Suprapubic skin (tissue), 4 donors: Measurements from ENCODE around the gene KCTD5.
"Not testable (repeated sequence)": the region's sequence is repeated elsewhere in the genome, so short reads cannot be mapped to it uniquely, and the experiment has no call there.

ENCODE experiments used
- POLR2A ChIP-seq, 2 donors: fragments of 450-650 bp; IDR thresholded peaks; one replicate each; pipeline ENCODE4 v1.6.1; 2017; ENCODE audit warnings: antibody characterized with exemption in 2 of 2, mild to moderate bottlenecking in 2 of 2, moderate library complexity in 2 of 2
- POLR2AphosphoS5 ChIP-seq, 3 donors: sonication (generic); formaldehyde crosslinking; IDR thresholded peaks; one replicate each; pipeline ENCODE4 v1.6.1; 2017; ENCODE audit warnings: antibody characterized with exemption in 3 of 3
- TF ChIP-seq, protein P1 (sequence below), 2 donors: fragments of 200-600 bp in 1 of 2; fragments of 450-650 bp in 1 of 2; sonication (generic) in 1 of 2; IDR thresholded peaks; one replicate each; pipeline ENCODE4 v1.5.1; 2016 to 2019; ENCODE audit warnings: antibody characterized with exemption in 2 of 2, mild to moderate bottlenecking in 1 of 2, moderate library complexity in 1 of 2

DNA sequence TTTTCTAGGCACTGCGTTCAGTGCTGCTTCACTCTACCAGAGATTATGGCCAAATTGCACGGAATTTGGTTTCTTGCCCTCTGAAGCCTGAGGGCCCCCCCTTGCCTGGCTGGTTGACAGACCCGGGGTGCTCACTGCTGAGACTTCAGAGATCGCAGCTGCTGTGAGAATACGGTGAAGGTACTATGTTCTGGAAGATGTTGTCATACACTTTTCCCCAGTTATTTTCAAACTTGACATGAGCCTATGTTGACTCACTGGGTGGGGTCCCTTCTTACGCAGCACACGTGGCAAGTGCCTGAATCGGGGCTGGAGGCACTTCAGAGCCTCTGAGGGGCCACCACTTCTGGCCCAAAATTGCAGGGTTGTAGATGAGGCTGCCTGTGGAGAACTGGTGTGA lies 2.0 kb upstream of the KCTD5 start:
- TF ChIP-seq POLR2A, POLR2AphosphoS5 (IDR thresholded peaks at IDR 0.05): not testable (repeated sequence)
- TF ChIP-seq, protein P1, sequence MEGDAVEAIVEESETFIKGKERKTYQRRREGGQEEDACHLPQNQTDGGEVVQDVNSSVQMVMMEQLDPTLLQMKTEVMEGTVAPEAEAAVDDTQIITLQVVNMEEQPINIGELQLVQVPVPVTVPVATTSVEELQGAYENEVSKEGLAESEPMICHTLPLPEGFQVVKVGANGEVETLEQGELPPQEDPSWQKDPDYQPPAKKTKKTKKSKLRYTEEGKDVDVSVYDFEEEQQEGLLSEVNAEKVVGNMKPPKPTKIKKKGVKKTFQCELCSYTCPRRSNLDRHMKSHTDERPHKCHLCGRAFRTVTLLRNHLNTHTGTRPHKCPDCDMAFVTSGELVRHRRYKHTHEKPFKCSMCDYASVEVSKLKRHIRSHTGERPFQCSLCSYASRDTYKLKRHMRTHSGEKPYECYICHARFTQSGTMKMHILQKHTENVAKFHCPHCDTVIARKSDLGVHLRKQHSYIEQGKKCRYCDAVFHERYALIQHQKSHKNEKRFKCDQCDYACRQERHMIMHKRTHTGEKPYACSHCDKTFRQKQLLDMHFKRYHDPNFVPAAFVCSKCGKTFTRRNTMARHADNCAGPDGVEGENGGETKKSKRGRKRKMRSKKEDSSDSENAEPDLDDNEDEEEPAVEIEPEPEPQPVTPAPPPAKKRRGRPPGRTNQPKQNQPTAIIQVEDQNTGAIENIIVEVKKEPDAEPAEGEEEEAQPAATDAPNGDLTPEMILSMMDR (IDR thresholded peaks at IDR 0.05) = not testable (repeated sequence)
